ENCODE results near the gene MAPK11. TPM values are rescaled to one million over a fixed set of nuclear protein-coding genes. Genes with fewer than 3 reads are reported as not detected.
"Not testable (repeated sequence)": the region's sequence is repeated elsewhere in the genome, so short reads cannot be mapped to it uniquely, and the experiment has no call there.

MAPK11 gene
- polyA plus RNA-seq, 3 donors from 2014 or later, result 0.12 to 0.22 TPM; not detected in 1

- not testable (repeated sequence) for H3K36me3 Mint-ChIP-seq; DNase-seq; H3K9me3 Mint-ChIP-seq; H3K27me3 Mint-ChIP-seq (ENCODE audit: low read depth in 3 of 3); H3K27ac Mint-ChIP-seq; H3K4me3 Mint-ChIP-seq
- peaks cover 0 to 13% of the 10 kb centered on the region in 2 donors for H3K4me1 Mint-ChIP-seq
Measured at GRCh38 chr22:50273352-50273751, 3.2 kb upstream of the MAPK11 start.

GRCh38 chr22:50272044-50272802 lies 2.0 kb upstream of the MAPK11 start:
- Mint-ChIP-seq H3K36me3 (no peaks in the 10 kb centered on the region), H3K9me3 (no peaks in the 10 kb centered on the region), H3K4me1 (peaks cover 0 to 13% of the 10 kb centered on the region in 2 donors), H3K27ac (no peak overlapping the region), H3K27me3 (ENCODE audit: low read depth in 3 of 3) (peaks cover 3 to 9% (median 7%) of the 10 kb centered on the region in 3 donors), H3K4me3 (no peak overlapping the region)
- no peak for DNase-seq

- H3K9me3 Mint-ChIP-seq, result no peaks in the 10 kb centered on the region
- H3K27me3 Mint-ChIP-seq (ENCODE audit: low read depth in 3 of 3), result peaks cover 3 to 9% (median 7%) of the 10 kb centered on the region in 3 donors
- H3K4me3 Mint-ChIP-seq, result no peak overlapping the region
- H3K4me1 Mint-ChIP-seq, result peaks cover 0 to 13% of the 10 kb centered on the region in 2 donors
- H3K36me3 Mint-ChIP-seq, result no peaks in the 10 kb centered on the region
- peak in 1 of 3 donors; percentile 24 for DNase-seq
- H3K27ac Mint-ChIP-seq, result no peak overlapping the region
Measured at GRCh38 chr22:50271519-50271970, 1.4 kb upstream of the MAPK11 start.

- peak overlapping the region; percentile 54 to 73 (median 69) for H3K4me3 Mint-ChIP-seq
- H3K36me3 Mint-ChIP-seq, result no peaks in the 10 kb centered on the region
- peaks cover 3 to 7% (median 7%) of the 10 kb centered on the region in 3 donors for H3K27me3 Mint-ChIP-seq (ENCODE audit: low read depth in 3 of 3)
- no peak overlapping the region for H3K27ac Mint-ChIP-seq
- H3K9me3 Mint-ChIP-seq, result no peaks in the 10 kb centered on the region
- H3K4me1 Mint-ChIP-seq, result peaks cover 0 to 13% of the 10 kb centered on the region in 2 donors
- peak; percentile 71 to 76 (median 73) for DNase-seq
Measured at GRCh38 chr22:50270666-50271394, 650 bp upstream of the MAPK11 start.

GRCh38 chr22:50269573-50269969 lies 609 bp downstream of the MAPK11 start:
- peaks cover 3 to 7% (median 5%) of the 10 kb centered on the region in 3 donors for H3K27me3 Mint-ChIP-seq (ENCODE audit: low read depth in 3 of 3)
- H3K4me3 Mint-ChIP-seq, result peak overlapping the region; percentile 21 to 76 (median 46)
- no peak overlapping the region for H3K27ac Mint-ChIP-seq
- DNase-seq, result no peak
- peaks cover 0 to 13% of the 10 kb centered on the region in 2 donors for H3K4me1 Mint-ChIP-seq
- no peaks in the 10 kb centered on the region for H3K9me3 Mint-ChIP-seq
- H3K36me3 Mint-ChIP-seq, result no peaks in the 10 kb centered on the region

- Mint-ChIP-seq H3K36me3 (no peaks in the 10 kb centered on the region), H3K4me1 (peaks cover 0 to 10% of the 10 kb centered on the region in 2 donors), H3K27ac (no peak overlapping the region), H3K27me3 (ENCODE audit: low read depth in 3 of 3) (peaks cover 4 to 7% (median 5%) of the 10 kb centered on the region in 3 donors), H3K9me3 (no peaks in the 10 kb centered on the region), H3K4me3 (peak overlapping the region; percentile 10 to 76 (median 44))
- no peak for DNase-seq
Measured at GRCh38 chr22:50268655-50269113, 1.5 kb downstream of the MAPK11 start.

- Mint-ChIP-seq H3K4me3 (no peak overlapping the region), H3K27me3 (ENCODE audit: low read depth in 3 of 3) (peaks cover 4 to 10% (median 4%) of the 10 kb centered on the region in 3 donors), H3K27ac (no peak overlapping the region), H3K4me1 (peaks cover 0 to 8% of the 10 kb centered on the region in 2 donors), H3K36me3 (no peaks in the 10 kb centered on the region), H3K9me3 (no peaks in the 10 kb centered on the region)
- peak in 1 of 3 donors; percentile 32 for DNase-seq
Measured at GRCh38 chr22:50267591-50268390, 2.4 kb downstream of the MAPK11 start.

- H3K4me1 Mint-ChIP-seq, result peaks cover 0 to 13% of the 10 kb centered on the region in 2 donors
- H3K27me3 Mint-ChIP-seq (ENCODE audit: low read depth in 3 of 3), result peaks cover 4 to 9% (median 6%) of the 10 kb centered on the region in 3 donors
- no peak overlapping the region for H3K27ac Mint-ChIP-seq
- no peak for DNase-seq
- no peaks in the 10 kb centered on the region for H3K9me3 Mint-ChIP-seq
- H3K4me3 Mint-ChIP-seq, result no peak overlapping the region
- H3K36me3 Mint-ChIP-seq, result no peaks in the 10 kb centered on the region
Measured at GRCh38 chr22:50266994-50267393, 3.2 kb downstream of the MAPK11 start.

- no peaks in the 10 kb centered on the region for H3K9me3 Mint-ChIP-seq
- H3K27me3 Mint-ChIP-seq (ENCODE audit: low read depth in 3 of 3), result peaks cover 2 to 7% (median 4%) of the 10 kb centered on the region in 3 donors
- peaks cover 0 to 6% of the 10 kb centered on the region in 2 donors for H3K4me1 Mint-ChIP-seq
- no peak overlapping the region for H3K4me3 Mint-ChIP-seq
- no peak overlapping the region for H3K27ac Mint-ChIP-seq
- no peak for DNase-seq
- H3K36me3 Mint-ChIP-seq, result no peaks in the 10 kb centered on the region
Measured at GRCh38 chr22:50264946-50265669, 5.1 kb downstream of the MAPK11 start.

GRCh38 chr22:50264104-50264745 lies 6.0 kb downstream of the MAPK11 start:
- Mint-ChIP-seq H3K4me1 (peaks cover 0 to 4% of the 10 kb centered on the region in 2 donors), H3K9me3 (no peaks in the 10 kb centered on the region), H3K27ac (no peak overlapping the region), H3K4me3 (no peak overlapping the region), H3K27me3 (ENCODE audit: low read depth in 3 of 3) (peaks cover 2 to 7% (median 4%) of the 10 kb centered on the region in 3 donors), H3K36me3 (no peaks in the 10 kb centered on the region)
- no peak for DNase-seq

GRCh38 chr22:50262973-50263617 lies 7.1 kb downstream of the MAPK11 start:
- H3K4me3 Mint-ChIP-seq, result no peak overlapping the region

GRCh38 chr22:50262460-50262911 lies 7.7 kb downstream of the MAPK11 start:
- H3K9me3 Mint-ChIP-seq, result no peaks in the 10 kb centered on the region
- peaks cover 0 to 4% of the 10 kb centered on the region in 2 donors for H3K4me1 Mint-ChIP-seq
- H3K27me3 Mint-ChIP-seq (ENCODE audit: low read depth in 3 of 3), result peaks cover 2 to 9% (median 6%) of the 10 kb centered on the region in 3 donors
- H3K27ac Mint-ChIP-seq, result no peak overlapping the region
- no peak for DNase-seq
- no peaks in the 10 kb centered on the region for H3K36me3 Mint-ChIP-seq
- peak overlapping the region in 4 of 5 donors; percentile 33 to 76 (median 46) for H3K4me3 Mint-ChIP-seq

More at GRCh38 chr22:50262973-50263617, 7.1 kb downstream of the MAPK11 start:
- Mint-ChIP-seq H3K36me3 (no peaks in the 10 kb centered on the region), H3K27ac (no peak overlapping the region), H3K27me3 (ENCODE audit: low read depth in 3 of 3) (peaks cover 2 to 8% (median 6%) of the 10 kb centered on the region in 3 donors), H3K4me1 (peaks cover 0 to 4% of the 10 kb centered on the region in 2 donors), H3K9me3 (no peaks in the 10 kb centered on the region)
- no peak for DNase-seq
